GM19397 (cell line): ENCODE results near the gene ATM.
"Not testable (repeated sequence)": the region's sequence is repeated elsewhere in the genome, so short reads cannot be mapped to it uniquely, and the experiment has no call there.

Experiments
- ATAC-seq: cut with Tn5 transposase; IDR thresholded peaks from one replicate; pipeline ENCODE4 v1.9.1; 2021; ENCODE audit warnings: mild to moderate bottlenecking, moderate library complexity; ENCODE audit not compliant: unreplicated experiment

The ATM gene

DNA sequence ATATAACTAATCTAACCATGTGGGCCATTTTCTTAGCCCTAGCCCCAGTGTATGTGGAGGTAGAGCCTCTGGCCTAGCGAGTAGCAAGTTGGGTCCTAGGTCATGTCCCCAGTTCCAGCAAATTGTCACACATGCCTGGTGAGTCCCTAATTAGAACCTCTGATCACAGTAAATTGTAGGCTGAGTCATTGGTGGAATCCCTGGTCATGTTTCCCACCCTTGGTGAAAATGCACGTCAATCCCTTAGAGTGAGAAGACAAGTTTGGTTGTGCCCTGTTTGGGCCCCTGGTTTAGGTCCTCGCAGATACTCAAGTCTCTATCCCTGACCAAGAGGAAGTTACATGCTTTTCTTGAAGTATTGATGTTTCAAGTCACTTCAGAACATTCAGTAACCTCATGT, 46.7 kb downstream of the ATM start:
- no peak for ATAC-seq

DNA sequence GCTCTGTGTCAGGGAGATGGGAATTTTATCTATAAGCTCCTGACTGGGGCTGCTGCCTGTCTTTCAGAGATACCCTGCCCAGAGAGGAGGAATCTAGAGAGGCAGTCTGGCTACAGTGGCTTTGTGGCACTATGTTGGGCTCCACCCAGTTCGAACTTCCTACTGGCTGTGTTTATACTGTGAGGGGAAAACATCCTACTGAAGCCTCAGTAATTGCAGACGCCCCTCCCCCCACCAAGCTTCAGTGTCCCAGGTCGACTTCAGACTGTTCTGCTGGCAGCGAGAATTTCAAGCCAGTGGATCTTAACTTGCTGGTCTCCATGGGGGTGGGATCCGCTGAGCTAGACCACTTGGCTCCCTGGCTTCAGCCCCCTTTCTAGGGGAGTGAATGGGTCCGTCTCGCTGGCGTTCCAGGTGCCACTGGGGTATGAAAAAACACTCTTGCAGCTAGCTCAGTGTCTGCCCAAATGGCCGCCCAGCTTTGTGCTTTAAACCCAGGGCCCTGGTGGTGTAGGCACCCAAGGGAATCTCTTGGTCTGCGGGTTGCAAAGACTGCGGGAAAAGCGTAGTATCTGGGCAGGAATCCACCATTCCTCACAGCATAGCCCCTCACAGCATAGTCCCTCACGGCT, 54.2 kb downstream of the ATM start:
- ATAC-seq = not testable (repeated sequence)

DNA sequence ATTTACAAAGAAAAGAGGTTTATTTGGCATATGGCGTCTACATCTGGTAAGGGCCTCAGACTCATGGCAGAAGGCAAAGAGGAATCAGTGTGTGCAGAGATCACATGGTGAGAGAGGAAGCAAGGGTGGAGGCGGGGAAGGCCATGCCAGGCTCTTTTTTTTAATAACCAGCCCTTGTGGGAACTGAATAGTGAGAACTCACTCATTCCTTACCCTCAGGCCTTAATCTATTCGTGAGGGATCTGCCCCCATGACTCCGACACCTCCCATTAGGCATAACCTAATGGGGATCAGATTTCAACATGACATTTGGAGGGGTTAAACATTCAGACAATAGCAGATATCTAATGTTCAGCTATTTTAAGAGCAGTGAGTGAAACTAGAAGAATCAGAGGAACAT, 55.7 kb downstream of the ATM start:
- no peak for ATAC-seq

DNA sequence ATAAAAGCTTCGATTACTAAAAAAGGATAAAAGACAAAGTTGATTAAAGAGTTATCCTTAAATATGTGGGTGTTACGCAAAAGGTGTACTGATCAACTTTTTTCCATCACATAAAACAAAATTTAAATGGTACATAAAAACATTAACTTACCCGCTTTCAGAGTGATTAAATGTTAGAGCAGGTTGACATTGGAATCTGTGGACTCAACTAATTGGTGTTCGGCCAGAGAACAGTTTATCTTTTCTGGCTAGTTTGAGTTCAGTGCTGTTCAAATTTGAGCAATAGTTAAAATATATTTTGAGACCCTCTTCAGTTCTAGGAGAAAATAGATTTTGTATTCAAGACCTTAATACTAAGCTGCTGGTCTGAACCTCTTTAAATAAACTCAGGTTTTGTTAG, 56.1 kb downstream of the ATM start:
- no peak for ATAC-seq

DNA sequence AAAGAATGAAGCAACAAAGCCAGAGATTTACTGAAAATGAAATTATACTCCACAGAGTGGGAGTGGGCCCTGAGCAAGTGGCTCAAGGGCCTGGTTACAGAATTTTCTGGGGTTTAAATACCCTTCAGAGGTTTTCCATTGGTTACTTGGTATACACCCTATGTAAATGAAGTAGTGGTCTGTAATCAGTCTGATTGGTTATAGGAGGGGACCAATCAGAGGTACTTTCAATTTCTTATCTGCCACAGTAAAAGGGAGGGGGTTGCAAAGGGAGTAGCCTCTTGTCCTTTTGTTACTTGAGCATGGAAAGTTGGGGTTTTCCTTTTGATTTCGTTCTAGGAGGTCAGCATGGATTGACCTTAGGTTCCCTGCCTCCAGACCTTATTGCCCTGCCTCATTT, 63.5 kb downstream of the ATM start:
- ATAC-seq = no peak

DNA sequence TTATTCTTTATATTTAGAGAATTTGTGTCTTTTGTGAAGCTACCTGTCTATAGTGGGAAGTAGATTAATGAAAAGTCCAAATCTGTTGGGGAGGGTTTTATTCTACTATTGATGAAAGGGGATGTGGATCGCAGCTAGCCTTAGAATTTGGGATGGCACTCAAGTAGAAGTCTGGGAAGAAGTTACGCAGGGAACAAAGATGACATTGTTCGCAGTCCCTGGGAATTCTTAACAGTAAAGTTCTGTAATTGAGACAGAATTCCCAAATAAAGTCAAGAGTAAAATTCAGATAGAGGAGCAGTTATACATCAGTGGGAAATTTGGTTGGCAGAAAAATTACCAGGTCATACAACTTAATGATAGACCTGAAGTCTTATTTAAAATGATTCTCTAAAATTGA, 64.1 kb downstream of the ATM start:
- no peak for ATAC-seq

DNA sequence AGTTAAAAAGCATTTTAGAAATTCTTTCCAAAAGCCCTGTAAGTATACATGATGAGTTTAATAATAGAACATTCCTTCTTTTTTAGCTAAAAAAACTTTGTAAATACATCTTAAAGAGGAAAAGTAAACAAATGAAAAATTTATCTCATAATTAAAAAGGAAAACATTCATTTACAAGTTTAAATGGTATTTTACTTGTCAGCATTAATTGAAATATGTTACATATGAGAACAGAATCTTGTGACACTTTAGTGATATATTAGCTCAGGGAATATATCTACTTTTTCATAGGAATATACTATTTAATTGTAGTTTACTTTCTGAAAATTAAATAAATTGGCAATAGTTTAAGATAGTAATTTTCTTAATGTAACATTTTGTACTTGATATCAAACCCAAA, 66.2 kb downstream of the ATM start:
- ATAC-seq = not testable (repeated sequence)

DNA sequence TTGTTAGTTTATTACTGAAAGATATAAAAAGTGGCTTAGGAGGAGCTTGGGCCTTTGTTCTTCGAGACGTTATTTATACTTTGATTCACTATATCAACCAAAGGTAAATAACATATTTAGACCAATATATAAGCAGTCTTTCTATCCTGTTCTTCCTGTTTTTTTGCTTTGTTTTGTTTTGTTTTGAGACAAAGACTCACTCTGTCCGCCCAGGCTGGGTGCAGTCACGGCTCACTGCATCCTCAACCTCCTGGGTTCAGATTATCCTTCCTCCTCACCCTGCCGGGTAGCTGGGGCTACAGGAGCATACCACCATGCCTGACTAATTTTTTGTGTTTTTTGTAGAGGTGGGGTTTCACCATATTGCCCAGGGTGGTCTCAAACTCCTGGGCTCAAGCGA, 66.8 kb downstream of the ATM start:
- ATAC-seq = no peak

DNA sequence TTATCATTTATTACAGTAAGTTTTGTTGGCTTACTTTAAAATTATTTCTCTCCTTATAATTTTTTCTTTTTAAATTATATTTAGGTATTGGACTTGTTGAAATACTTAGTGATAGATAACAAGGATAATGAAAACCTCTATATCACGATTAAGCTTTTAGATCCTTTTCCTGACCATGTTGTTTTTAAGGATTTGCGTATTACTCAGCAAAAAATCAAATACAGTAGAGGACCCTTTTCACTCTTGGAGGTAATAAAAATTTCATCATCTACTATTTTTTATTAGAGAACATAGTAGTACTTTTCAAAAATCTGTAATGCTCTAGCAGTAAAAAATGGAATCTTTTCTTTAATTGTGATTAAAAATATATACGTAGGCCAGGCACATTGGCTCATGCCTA, 70.4 kb downstream of the ATM start:
- ATAC-seq = no peak

DNA sequence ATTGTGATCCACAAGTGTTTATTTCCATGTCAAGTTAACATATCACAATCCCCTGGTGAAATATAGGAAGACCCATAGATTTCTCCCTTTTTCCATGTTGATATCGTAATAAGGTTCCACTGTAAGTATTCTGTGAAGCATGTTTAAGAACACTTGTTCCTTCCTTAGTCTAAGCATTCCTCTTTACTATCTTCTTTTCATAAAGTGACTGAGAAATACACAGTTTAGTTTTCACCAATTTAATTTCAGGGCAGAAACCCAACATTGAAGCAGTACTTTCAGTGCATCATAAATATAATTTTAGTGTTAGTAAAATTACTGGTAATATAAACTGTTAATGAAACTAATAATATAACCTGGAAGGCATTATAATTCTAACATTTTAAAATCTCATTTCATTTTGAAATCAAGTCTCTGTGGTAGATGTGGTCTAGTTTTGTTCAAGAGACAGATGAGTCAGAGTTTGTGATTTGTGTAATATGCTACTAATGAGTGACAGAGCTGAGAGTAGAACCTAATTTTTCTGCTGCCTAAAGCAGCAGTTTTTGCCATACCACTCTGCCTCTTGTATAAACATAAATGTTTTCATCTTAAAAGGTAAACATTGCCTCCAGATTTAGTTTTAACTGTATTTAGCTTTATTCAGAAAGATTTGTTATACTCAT, 79.4 kb downstream of the ATM start:
- ATAC-seq = no peak

DNA sequence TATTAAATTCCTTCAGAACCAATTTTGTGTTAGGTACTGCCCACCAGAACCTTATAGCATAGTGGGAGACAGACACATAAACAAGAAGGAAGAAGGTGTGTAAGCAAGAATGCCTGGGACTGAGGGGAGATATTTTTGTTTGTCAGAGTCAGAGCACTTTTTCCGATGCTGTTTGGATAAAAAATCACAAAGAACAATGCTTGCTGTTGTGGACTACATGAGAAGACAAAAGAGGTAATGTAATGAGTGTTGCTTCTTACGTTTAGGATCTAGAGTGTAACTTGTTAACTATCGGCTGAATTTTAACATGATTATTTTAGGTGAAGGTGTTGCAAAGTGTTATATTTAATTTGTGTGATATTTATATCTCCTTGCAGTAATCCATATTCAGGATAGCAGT, 84.9 kb downstream of the ATM start:
- no peak for ATAC-seq

DNA sequence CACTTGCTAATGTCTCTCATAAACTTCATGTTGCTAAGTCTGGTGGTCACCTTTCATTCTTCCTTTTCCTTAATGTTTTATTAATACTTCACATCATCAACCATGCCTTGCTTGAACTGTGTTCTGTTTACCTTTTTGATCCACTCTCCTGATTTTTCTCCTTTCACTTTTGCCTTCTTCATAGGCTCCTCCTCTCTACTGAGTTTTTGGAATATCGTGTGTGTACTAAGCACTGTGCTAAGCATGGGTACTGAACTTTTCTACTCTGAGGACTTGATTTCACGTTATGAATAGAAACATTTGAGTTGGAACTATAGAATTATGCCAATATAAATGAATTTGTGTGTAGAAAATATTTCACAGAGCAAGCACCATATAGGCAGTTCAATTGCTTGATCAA, 90.6 kb downstream of the ATM start:
- ATAC-seq = no peak

DNA sequence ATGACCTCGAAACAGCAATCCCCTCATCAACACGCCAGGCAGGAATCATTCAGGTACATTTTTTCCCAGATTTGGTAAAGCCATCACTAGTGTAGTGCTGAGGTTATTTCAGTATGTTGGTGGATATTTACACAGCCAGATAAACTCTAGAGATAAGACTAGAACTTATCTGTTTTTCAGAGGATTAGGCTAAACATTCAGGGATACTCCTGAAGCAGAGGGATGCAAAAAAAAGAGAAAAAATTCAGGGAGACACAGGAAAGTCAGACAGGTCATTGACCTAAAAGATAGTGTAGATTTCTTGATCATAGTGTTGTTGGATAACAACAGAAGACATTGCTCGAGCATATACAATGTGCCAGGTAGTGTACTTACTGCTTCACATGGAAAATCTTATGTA, 93.2 kb downstream of the ATM start:
- ATAC-seq = no peak

DNA sequence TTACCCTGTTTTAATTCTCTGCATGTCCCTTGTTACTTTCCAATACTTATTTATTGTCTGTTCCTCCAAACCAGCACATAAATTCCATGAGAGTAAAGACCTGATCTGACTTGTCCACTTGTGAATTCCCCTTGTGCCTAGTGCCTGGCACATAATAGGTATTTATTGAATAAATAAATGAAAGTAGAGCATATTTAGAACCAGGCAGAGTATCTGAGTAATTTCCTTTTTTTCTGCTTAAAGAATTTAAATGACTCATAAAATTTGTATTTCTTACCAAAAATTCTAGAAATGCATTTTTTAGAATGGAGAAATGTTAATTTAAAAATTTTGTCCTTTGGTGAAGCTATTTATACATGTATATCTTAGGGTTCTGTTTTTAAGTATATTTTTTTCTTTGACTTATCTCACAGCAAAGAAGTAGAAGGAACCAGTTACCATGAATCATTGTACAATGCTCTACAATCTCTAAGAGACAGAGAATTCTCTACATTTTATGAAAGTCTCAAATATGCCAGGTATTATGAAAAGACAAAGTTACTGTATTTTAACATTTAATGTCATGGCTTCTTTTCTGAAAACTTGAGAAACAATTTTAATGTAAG, 96.8 kb downstream of the ATM start:
- no peak for ATAC-seq

DNA sequence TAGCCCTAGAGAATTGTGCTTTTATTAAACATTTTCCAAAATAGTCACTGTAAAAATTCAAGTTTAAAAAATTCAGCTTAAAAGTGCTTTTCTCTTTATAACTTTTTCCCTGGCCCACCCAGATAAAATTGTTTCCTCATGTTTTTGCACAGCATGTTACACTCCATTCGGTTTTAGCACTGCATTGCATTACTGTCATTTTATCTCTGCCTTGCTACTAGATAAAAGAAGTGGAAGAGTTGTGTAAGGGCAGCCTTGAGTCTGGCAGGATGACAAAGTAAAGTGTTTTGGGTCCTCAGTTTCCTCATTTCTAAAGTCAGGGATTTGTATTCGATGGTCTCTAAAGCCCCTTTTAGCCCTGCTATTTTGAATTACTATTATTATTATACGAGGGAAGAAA, 99.8 kb downstream of the ATM start:
- no peak for ATAC-seq

DNA sequence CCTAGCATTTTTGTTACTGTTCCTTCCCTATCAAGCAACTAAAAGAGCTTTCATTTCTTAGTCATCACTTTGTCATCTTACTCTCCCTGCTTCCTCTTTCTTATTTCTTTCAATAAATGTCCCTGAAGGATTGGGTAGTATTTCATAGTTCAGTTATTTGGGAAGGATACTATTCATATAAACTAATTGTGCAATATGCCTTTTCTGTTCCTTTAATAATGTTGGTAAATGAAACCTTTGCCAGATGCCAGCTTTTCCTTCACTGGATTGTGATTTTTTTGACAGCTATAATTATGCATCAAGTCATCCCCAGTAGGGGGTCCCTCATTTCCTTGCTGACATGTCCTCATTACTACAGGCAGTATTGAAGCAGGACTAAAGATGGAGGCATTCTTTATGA, 101.7 kb downstream of the ATM start:
- no peak for ATAC-seq

DNA sequence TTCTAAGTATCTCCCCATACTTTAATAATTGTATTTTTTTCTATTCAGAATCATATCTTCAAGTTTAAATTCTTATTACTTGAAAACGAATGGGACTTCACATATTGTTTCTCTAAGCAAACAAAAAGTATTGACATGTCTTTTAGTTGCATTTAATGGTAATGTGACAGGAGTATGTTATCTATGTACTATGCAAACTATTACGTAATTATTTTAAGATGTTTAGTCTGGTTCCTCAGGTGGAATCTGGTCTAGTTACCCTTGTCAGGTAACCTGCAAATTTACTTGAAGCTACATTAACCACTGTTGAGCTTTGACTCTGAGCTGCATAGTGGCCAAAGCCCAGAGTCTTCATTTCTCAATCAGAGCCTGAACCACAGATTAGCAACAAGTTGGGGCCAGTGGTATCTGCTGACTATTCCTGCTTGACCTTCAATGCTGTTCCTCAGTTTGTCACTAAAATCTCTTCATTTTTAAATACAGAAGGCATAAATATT, 110.6 kb downstream of the ATM start:
- ATAC-seq = no peak

DNA sequence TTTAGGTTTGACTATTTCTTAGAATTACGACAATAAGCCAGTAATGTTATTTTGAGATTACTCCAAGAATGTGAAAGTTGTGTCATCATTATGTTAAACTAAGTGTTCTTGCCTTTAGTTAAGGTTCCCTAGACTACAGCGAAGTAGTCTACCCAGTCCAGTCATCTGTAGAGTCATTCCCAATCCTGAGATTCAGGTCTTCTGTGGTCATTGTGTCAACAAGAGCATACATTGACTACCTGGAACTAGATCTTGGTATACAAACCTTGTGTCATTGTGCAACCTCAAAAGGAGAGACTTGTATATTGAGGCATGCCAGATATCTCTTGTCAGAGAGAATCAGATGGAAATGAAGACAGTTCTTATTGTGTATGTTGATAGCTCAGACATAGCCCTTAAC, 115.9 kb downstream of the ATM start:
- no peak for ATAC-seq

DNA sequence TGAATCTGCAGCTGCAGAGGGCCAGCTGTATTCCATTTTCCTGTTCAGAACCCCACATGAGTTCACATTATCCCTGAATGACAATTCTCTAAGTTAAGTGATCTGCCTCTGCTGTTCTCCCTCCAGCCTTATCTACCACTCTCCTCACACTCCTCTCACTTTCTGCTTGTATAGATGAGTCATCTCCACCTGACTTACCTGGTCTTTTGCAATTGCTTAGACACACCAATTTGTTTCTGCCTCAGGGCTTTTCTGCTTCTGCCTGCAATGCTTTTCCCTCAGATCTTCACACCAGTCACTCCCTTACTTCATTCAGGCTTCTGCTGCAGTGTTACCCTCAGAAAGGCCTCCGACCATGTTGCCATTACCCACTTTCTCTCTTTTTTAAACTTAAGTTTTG, 118.1 kb downstream of the ATM start:
- ATAC-seq = no peak

DNA sequence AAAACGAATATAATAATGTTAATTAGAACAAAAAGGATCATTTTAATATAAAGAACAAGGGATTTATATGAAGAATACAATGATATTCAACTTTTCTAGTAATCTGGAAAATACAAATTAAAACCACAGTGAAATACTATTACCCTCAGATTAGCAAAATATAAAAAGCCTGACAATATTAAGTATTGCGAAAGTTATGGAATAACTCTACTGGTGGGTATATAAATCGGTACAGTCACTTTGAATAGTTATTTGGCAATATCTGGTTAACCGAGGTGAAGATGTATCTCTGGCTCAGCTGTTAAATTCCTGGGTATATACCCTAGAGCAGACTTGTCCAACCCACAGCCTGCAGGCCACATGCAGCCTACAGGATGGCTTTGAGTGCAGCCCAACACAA, 118.8 kb downstream of the ATM start:
- no peak for ATAC-seq

DNA sequence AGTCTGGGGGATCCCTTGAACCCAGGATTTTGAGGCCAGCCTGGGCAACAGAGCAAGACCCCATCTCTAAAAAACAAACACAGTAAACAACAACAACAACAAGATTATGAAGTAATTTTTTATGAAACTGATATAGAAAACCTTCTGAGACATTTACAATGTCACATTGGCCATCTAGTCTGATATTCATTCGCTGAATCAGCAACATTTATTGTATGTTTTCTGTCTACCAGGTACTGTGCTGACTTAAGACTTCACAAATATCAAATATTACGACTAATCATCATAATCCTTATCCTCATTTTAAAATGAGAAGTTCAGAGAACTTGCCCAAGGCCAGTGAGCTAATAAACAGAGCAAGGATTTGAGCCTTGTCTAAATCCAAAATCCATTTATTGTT, 120.8 kb downstream of the ATM start:
- ATAC-seq = no peak

DNA sequence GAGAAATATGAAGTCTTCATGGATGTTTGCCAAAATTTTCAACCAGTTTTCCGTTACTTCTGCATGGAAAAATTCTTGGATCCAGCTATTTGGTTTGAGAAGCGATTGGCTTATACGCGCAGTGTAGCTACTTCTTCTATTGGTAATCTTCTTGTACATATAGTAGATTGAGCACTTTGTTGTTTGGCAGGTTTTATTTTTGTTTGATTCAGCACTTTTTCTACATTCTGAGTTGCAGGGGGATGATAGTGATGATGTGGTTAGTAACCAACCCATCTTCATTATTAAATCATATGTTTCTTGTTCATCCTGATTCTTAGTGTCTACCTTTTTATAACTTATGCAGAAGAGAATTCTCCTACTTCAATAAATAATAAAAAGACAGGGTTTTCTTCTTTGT, 122.9 kb downstream of the ATM start:
- ATAC-seq = no peak

DNA sequence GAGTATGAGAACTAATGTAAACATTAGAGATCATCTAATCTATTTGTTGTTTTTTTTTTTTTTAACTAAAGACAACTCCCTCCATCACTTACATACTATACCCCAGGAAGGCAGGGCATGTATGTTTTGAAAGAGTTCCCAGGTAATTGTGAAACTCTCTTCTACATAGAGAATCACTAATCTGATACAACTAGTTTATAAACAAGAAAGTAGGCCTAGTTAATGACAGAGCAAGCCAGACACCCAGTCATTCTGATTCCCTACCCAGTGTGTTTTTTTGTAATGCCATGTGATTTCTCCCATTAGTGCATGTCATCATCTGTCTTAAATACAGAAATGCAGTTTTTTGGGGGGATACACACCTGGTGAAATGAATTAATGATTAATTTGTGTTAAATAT, 123.6 kb downstream of the ATM start:
- no peak for ATAC-seq
